GM21619 (cell line): ENCODE data around the gene NAALADL2.

Experiments used
- ATAC-seq: cut with Tn5 transposase; IDR thresholded peaks from one replicate; pipeline ENCODE4 v1.9.1; 2021; ENCODE audit not compliant: unreplicated experiment

The NAALADL2 gene

DNA sequence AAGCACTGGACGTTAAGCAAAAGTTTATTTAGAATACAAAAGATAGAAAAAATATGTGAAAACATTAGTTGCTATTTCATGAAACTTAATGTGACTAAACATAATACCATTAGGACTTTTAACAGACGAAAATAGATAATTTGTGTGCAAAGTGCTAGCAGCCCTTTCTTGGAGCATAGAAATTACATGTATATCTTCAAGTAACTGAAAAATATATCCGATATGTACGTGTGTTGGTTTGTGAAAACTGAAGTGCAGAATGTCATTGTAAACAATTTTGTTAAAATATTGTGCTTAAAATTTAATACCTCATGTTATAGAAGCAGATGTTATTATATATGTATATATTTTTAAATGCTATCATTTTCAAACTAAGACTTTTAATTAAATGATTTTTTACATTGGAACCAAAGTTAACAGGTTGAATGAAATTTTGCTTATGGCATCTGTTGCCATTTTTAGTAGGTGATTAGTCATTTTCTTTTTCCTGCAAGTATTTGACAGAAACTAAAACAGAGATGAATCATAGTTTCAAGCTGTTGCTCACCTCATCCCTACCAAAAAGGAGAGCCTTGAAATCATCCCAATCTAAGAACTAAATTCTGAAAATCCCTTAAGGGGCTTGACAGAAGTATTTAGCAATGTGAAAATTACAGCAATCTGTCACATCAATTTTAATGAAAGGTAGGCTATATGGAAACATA is 334.8 kb downstream of the NAALADL2 start:
- peak; percentile 71 for ATAC-seq

DNA sequence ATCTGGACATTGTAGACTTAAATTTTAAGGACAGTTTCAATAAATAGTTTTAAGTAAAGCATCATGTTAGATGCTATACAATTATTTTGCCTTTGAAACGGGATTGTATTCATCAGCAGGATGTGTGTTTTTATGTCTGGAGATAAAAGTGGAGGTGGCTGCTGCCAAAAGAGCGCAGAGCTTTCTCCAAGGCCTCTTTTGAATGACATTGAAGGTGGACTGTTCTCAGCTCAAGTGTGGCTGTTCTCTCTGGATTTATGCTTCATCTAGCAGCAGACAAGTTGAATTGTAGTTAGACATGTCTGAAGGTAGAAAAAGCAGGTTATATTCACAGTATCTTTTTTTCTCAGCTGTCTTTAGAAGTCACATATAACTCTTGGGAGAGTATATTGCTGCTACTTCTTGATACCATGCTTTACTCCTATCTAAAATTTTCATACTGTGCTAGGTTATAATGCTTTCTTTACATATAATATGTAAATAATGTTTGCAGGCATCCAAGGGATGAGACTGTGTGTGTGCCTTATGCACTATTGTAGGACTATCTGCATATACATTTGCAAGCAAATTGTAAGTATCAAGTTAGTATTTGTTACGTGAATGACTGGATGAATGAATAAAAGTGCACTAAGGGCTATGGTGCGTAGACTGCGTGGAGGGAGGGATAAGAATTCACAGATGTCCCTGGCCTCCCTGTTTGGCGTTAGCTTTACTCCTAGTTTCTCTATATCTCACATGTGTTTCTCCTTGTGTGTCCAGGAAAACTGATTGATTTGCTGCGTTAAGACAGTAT is 340.1 kb downstream of the NAALADL2 start:
- no peak for ATAC-seq

DNA sequence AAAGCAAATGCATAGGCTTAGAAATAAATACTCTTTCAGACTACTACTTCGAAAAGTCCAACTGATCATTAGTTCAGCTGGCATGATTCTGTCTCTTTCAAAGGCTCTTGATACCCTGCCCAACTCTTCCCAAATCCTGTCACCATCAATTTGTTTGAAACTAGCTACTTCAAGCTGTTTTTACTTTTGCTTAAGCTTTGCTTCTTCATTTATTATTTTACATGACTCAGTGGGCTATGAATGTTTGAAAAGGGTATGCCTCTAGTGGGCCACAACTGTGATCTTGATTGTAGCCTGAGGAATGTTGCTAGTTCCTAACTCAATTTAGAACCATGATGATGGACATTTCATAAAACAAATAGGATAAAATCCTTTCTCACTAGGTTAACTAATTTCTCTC is 340.8 kb downstream of the NAALADL2 start:
- ATAC-seq = no peak

DNA sequence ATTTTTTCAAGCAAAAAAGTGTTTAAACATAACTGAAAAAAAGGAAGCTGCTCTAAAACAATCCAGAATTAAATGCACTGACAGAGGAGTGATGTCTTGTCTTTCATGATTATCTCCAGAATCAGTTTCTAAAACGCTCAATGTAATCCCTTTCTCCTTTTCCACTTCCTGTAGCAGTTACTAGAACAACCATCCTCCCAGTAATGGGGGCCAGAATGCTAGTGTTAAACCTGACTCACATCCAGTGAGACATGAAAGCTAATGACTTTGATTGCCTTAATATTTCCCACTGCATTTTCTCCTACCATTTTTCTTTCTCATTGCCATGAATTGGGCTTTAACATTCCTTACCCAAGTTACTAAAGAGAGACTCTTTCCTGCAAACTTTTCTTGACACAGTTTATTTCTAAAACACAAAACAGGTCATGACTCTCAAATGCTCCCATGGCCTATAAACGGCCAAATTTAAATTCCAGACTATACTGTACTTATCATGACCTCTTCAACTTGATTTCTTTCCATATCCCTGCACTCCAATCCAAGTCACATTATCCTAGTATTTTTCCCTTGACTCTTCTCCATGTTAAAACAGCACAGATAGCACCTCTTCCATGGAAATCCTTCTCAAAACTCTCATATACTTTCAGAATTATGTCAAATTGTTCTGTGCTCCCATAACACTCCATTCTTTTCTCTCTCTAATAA is 341.4 kb downstream of the NAALADL2 start:
- no peak for ATAC-seq

DNA sequence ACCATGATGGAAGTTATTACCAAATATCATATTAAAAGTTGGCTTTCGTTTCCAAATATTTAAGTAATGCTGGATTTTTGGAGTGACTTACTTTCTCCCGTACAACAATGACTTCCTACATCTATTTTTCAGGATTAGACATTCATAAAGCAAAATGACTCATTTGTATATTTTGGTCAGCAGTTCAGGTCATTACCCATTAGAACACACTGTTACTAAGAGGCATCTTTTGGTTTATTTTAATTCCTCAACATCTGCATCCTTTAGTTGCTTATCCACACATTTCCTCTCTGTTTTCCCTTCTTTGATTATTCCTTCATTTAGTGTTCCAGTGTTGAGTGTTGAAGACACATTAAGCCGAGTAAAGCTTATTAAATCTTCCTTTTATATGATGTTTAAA is 348.2 kb downstream of the NAALADL2 start:
- ATAC-seq = no peak

DNA sequence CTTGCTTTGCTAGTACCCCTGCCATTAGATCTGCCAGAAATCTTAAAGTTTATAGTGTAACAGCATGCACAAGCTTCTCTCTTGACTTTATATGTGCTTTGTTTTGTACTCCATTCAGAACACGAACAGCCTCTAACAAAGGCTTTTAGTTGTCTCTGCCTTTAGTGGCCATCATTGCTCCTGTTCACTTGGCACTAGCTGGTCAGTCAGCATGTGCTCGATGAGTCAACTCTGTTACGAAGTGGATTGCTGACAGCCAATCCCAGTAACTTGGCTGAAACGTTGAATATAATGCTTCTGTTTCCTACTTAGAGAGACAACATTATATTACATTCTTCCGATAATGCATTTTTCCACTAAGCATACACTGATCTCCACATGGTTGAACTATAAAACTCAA is 349.2 kb downstream of the NAALADL2 start:
- no peak for ATAC-seq

DNA sequence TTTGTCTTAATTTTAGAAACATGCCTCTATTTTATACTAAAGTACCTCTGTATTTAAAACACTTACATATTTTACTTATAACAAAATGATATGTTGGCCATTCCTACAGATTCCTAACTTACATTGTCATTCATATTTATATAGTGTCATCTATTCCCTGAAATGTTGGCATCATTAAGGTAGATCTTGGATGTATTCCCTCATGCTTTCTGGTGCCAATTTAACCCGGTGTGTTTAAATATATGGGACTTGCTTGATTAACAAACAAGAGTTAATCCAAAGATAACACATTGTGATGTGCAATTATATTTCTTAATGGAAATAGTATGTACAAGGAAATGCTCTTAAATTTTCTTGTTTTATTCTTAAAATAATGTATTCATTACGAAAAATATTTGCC is 352.3 kb downstream of the NAALADL2 start:
- no peak for ATAC-seq

DNA sequence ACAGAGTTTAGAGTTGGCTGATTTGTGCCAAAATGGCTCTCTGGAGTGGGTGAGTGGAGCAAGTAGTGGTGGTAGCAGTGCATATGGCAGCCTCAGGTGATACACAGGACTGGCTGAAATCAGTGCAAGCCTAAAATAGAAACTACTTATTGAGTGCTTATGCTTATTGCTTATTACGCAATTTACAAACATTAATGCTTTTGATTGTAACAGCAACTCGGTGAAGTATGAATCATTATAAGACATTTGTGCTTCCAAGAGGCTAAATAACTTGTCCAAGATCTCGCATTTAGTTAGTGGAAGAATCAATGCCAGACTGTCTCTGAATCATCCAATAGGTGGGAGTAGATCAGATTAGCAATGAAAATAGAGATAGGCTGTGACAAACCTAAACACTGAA is 353.8 kb downstream of the NAALADL2 start:
- ATAC-seq = no peak

DNA sequence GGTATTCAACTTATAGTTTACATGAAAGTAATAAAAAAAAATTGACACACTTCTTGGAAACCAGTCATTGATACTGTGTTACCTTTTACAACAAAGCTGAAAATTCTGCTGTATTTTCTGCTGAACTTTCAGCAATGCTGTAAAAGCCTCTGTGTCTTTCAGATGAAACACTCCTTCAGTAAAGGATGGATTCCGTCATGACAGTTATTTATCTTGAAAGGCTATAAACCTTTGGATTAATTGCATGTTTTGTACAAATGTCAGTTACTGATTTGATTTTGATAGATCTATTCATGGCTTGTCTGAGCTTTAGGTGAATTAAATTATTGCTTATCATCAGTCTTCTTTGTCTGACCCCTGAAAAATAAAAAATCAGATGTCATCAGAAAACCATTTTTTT is 355.1 kb downstream of the NAALADL2 start:
- ATAC-seq = no peak

DNA sequence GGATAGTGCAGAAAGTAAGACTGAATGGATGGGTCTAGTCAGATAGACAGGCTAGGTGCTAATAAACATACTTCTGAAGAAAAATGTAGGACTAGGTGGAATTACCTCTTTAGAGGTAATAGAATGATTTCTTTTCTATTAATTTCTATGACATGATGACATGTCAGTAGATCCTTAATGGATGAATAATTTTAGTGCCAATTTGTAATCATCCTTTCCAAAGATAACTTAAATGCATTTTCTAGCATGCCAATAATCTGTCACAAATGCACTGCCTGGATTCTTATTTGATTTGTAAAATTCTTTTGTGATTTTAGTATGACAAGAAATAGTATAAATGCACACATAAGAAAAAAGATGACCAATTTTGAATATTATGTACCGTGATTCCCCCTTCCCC is 356.7 kb downstream of the NAALADL2 start:
- no peak for ATAC-seq

DNA sequence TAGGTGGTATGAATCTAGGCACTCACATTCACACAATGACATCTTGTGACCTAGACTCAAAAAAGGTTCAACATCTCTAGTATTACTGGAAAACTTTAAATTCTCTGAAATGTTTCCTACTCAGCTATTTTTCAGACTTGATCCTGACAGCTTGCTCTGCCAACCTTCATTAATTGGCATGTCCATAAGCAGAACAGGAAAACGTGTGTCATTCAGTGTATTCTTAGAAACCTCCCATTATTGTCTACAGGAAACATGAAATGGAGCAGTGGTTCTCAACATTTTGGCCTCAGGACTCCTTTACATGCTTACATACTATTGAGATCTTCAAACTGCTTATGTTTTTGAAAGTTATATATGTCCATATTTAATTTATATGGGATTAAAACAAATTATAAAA is 363.2 kb downstream of the NAALADL2 start:
- ATAC-seq = no peak

DNA sequence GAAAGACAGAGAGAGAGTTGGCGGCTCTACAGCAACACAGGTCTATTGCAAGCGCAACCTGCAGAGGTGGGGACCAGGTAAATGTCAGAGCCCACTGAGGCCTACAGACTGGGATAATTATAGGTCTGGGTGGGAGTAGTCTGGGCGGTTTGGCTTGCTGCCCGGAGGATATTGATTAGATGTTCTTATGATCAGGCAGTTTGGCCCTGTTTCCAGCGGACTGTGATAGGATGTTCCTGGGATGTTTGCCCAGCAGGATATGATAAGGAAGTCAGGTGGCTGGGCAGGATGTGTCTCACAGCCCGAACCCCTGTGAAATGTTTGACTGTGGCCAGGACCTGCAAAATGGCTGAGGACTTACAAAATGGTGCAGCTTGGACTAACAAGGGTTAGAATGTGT is 364.9 kb downstream of the NAALADL2 start:
- no peak for ATAC-seq

DNA sequence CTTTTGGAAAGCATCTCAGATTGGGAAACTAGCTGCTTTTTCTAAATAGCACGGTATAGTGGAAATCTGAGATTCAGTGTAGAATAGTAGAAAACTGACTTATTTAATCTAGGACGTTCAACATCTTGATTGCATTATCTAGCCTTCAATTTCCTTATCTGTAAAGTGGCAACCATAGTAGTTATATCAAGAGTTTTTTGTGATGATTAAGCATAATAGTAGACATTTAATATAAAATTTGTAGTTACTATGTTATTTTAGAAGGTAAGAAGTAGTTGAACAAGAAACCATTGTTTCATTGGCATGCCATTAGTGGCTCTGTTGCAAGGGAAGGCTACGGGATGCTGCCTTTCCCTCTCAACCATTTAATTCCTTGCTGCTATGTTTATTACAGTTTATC is 367.3 kb downstream of the NAALADL2 start:
- no peak for ATAC-seq

DNA sequence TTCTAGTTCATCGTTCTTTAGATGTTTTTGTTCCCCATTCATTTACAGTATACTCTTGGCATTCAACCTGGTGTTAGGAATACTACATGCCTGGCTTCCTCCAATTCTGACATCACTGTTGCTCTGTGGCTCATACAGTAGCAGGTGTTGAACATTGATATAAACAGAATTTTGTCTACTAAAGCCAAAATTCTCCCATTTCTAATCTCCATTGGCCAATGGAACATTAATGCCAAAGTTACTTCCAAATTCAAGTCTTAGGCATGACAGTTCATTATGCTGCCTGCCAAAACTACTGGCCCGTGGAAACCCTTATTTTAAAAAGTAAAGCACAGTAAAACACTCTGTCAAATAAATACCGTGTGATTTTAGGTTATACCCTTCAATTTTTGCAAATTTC is 368.0 kb downstream of the NAALADL2 start:
- no peak for ATAC-seq

DNA sequence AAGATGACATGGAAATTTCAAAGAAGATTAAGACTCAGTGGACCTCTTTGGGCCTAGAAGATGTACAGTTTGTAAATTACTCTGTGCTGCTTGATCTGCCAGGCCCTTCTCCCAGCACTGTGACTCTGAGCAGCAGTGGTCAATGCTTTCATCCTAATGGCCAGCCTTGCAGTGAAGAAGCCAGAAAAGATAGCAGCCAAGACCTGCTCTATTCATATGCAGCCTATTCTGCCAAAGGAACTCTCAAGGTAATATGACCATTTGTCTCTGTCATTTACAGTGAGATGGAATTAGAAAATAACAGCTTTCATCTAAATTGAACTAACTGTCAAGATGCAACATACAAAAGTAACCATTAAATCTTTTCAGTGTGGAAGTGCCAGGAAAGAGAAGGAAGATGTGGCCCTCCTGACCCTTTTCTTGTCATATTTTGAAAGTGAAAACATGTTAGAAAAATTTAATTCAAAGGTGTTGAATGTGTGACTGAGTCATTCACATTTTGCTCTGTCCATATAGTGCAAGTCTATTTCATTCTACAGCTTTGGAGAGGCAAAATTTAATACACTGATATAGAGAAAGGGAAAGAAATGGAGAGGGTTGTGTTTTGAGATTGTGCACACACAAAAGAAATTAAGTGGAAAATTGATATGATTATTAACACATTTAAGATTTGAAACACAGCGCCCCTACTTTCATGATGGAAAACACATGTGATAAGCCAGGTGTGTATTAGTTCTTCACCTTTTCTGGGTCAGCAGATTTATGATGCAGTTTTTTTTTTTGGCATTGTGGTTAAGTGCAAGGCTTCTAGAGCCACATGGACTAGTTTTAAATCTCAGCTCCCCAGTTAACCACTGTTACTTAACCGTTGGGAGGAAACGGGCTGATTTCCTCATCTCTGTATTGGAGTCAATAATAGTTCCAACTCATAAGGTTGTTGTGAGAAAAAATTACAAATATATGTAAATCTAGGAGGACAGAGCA is 375.1 kb downstream of the NAALADL2 start:
- no peak for ATAC-seq

DNA sequence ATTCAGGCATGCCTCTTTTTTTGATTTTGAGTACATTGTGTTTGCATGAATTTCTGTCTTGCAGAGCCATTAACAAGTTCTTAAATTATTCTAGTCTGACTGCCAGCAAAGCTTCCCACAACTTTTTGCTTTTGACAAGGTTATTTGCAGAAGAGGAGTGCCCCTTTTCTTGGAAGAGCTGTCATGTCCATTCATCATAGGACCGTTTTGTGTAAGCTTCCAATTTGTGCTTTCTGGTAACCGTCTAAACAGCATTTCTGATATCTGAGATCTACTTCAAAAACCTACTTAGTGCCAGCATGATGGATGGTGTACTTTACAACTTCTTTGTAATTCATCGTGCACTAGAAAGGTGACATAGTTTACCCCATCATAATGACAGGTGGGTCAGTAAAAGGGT is 379.7 kb downstream of the NAALADL2 start:
- ATAC-seq = no peak

DNA sequence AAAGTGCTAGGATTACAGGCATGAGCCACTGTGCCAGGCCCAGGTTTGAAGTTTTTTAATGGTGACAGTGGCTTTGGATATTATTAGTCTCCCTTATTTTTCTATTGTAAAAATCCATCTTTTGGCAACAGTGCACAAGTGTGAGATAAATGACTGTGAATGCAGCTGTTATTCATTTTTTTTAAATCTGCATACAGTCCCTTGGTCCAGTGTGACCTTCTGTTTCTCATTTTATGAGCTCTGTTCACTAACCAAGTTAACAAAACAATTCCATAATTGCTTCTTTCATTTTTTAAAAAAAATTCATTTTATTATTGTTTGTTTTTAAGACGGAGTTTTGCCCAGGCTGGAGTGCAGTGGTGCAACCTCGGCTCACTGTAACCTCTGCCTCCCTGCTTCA is 381.8 kb downstream of the NAALADL2 start:
- no peak for ATAC-seq

DNA sequence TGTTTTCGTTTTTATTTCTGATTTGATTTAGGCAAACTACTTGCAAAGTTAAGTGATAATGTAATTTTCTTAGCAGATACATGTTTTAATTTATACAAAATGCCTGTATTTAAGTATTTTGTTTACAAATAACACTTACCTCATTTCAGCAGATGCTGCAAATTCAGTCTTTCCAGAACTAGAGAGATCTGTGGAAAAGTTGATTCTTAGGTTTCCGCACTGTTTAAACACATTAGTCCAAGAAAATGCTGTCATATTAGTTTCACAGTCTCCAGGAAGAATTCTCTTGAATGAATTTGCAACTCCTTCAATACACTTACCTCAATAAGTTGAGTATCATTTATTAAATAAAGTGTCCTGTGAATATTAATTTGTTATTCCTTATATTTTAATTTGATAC is 383.1 kb downstream of the NAALADL2 start:
- no peak for ATAC-seq

DNA sequence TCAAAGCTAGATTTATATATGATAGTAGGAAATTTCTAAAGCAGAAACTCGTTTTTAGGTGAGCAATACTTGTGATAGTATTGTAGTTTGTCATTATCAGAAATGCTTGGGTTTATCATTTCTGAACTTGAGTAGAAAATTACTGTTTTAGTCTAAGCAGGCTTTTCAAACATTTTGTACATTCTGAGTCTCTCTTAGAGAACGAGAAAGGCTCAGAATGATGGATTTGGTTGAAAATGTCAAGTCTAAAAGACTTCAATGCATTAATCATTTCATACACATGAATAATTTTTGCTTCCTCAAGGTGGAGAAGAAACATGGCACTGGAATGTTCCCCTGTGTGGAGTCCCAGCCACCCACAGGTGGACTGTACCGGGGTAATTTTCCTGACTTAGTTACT is 387.1 kb downstream of the NAALADL2 start:
- no peak for ATAC-seq

DNA sequence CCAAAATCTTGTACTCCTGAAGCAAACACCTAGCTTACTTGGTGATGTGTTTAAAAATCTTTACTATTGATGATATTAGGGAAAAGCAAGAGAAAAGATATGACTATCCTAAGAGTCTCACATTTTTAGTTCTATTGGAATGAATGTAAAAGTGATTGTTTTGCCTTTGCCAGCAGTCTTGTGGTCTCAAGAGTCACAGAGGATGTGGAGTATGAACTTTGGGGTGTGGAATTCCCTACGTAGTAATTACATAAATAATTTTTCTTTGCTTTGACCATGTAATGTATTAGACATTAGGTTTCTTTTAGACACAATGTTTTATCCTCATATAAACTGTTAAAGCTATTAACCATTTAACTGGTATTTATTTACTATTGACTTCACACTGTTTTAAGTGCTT is 387.6 kb downstream of the NAALADL2 start:
- no peak for ATAC-seq

DNA sequence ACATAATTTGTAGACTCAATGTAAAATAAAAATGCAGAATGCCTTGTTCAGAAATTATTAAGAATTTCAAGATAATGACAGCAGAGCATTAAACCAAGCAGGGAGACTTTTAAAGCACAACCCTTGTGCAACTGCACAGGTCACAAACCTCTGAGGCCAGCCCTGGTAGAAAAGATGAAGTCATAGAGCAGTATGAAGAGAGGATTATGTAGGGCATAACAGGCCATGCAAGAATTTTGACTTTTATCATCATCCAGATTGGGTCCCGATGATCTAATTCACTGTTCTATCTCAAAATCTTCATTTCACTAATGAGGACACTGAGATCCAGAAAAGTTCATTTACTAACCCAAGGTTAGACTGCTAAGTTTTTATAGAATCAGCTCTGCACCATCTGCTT is 388.5 kb downstream of the NAALADL2 start:
- ATAC-seq = no peak
